Upper lobe of left lung (tissue), 6 donors: ENCODE measurements around the gene RAPGEF5. TPM values are rescaled to one million over a fixed set of nuclear protein-coding genes. Genes with fewer than 3 reads are reported as not detected.
"Not testable (repeated sequence)": the region's sequence is repeated elsewhere in the genome, so short reads cannot be mapped to it uniquely, and the experiment has no call there.

Experiments
- ATAC-seq, 2 donors: fragments of 200-7000 bp; cut with Tn5 transposase; one replicate each; pipeline ENCODE4 v1.9.1; 2022; ENCODE audit warnings: mild to moderate bottlenecking in 2 of 2, moderate library complexity in 2 of 2; ENCODE audit not compliant: low FRiP score in 2 of 2
- DNase-seq, 2 donors: peaks; one replicate each; pipeline ENCODE4 v3.0.0-alpha.2; 2019 to 2020
- H3K27ac ChIP-seq, 4 donors: fragments of 200-600 bp; sonication (generic); one replicate each; pipeline ENCODE4 v1.5.1; 2016 to 2019
- H3K27me3 ChIP-seq, 4 donors: fragments of 200-600 bp; sonication (generic); one replicate each; pipeline ENCODE4 v1.5.1; 2017 to 2019
- H3K36me3 ChIP-seq, 4 donors: fragments of 200-600 bp; sonication (generic); one replicate each; pipeline ENCODE4 v1.5.1; 2016 to 2019
- H3K4me1 ChIP-seq, 4 donors: fragments of 200-600 bp; sonication (generic); one replicate each; pipeline ENCODE4 v1.5.1; 2018 to 2019
- H3K4me3 ChIP-seq, 4 donors: fragments of 200-600 bp; sonication (generic); one replicate each; pipeline ENCODE4 v1.5.1; 2017 to 2019; ENCODE audit warnings: mild to moderate bottlenecking in 2 of 4, moderate library complexity in 1 of 4
- H3K9me3 ChIP-seq, 4 donors: fragments of 200-600 bp; sonication (generic); one replicate each; pipeline ENCODE4 v1.5.1; 2018 to 2019
- EP300 ChIP-seq, 4 donors: sonication (generic); formaldehyde crosslinking; IDR thresholded peaks; one replicate each; pipeline ENCODE4 v1.5.1; 2017; ENCODE audit warnings: antibody characterized with exemption in 4 of 4, control low read depth in 2 of 4
- POLR2A ChIP-seq, 4 donors: fragments of 450-650 bp; IDR thresholded peaks; one replicate each; pipeline ENCODE4 v1.5.1; 2016 to 2017; ENCODE audit warnings: antibody characterized with exemption in 4 of 4, mild to moderate bottlenecking in 2 of 4
- POLR2AphosphoS5 ChIP-seq, 2 donors: sonication (generic); formaldehyde crosslinking; IDR thresholded peaks; one replicate each; pipeline ENCODE4 v1.5.1; 2017; ENCODE audit warnings: antibody characterized with exemption in 2 of 2
- WGBS, 2 donors: methylation state at CpG; one replicate each; pipeline ENCODE4 v1.1.5; 2017 to 2018; 5-methylcytosine and 5-hydroxymethylcytosine counted together
- total RNA-seq, 6 donors: library from RNA; depleted of rRNA in 4 of 6; stranded (reverse); fragments of >200 nt in 4 of 6; gene quantifications; one replicate each; pipeline versions ENCODE4 v1.1.0 to v1.2.1, GENCODE V29; 2016 to 2021
- TF ChIP-seq, protein P1 (sequence below), 6 experiments: fragments of 450-650 bp in 4 of 6; fragments of 200-600 bp in 2 of 6; sonication (generic) in 2 of 6; IDR thresholded peaks; one replicate each; pipeline ENCODE4 v1.5.1; 2016 to 2019; ENCODE audit warnings: antibody characterized with exemption in 6 of 6
- donor health status: DM: no; HTN: no; CAD: no; lungs with moderate emphysema.
- donor health status: DM: no; HTN: yes; CAD: no; lungs with severe emphysema.

Gene RAPGEF5
- total RNA-seq, 6 donors from 2014 or later, result 68.1 to 206 (median 101) TPM

- no peaks in the 10 kb centered on the region for H3K9me3 ChIP-seq
- peak overlapping the region in 2 of 4 donors; percentile 32 to 44 for H3K27ac ChIP-seq
- no peak overlapping the region for H3K4me3 ChIP-seq
- 70 to 84% methylated on average over 9 to 11 of the region's 11 CpGs for WGBS, 2 donors
- DNase-seq (no peak), ATAC-seq (peak; percentile 20 to 39)
- TF ChIP-seq, protein P1, sequence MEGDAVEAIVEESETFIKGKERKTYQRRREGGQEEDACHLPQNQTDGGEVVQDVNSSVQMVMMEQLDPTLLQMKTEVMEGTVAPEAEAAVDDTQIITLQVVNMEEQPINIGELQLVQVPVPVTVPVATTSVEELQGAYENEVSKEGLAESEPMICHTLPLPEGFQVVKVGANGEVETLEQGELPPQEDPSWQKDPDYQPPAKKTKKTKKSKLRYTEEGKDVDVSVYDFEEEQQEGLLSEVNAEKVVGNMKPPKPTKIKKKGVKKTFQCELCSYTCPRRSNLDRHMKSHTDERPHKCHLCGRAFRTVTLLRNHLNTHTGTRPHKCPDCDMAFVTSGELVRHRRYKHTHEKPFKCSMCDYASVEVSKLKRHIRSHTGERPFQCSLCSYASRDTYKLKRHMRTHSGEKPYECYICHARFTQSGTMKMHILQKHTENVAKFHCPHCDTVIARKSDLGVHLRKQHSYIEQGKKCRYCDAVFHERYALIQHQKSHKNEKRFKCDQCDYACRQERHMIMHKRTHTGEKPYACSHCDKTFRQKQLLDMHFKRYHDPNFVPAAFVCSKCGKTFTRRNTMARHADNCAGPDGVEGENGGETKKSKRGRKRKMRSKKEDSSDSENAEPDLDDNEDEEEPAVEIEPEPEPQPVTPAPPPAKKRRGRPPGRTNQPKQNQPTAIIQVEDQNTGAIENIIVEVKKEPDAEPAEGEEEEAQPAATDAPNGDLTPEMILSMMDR (IDR thresholded peaks at IDR 0.05), result peak in 1 of 6 experiments; percentile 13
- no peak for TF ChIP-seq POLR2A (IDR thresholded peaks at IDR 0.05)
- H3K36me3 ChIP-seq, result no peaks in the 10 kb centered on the region
- H3K4me1 ChIP-seq, result no peaks in the 10 kb centered on the region
- no peaks in the 10 kb centered on the region for H3K27me3 ChIP-seq
These were observed 262.3 kb downstream of the RAPGEF5 start for GRCh38 chr7:22094413-22095342.

DNA sequence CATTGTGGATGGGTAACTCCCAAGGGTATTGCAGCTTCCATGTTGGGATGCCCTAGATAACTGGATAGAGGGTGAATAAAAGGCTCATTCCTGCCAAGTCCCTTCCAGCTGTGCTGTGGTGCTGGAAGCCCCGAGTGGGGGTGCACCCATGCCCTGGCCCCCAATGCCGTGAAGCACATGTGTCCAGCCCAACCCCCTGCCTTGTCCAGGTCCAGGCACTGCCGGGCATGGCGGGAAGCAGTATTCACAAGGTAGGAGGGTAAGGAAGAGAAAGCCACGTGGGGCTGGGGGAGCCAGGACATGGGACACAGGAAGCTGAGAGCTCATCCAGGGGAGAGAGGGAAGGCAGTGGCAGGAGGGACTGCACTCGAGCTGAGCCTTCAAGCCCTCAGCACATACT, 263.0 kb downstream of the RAPGEF5 start:
- no peak for ATAC-seq
- 69 to 84% methylated on average over 5 to 6 of the region's 6 CpGs for WGBS, 2 donors
- TF ChIP-seq, protein P1 (IDR thresholded peaks at IDR 0.05), result no peak
- no peak for TF ChIP-seq POLR2A (IDR thresholded peaks at IDR 0.05)
- no peak for TF ChIP-seq EP300 (IDR thresholded peaks at IDR 0.05)
- no peak for TF ChIP-seq POLR2AphosphoS5 (IDR thresholded peaks at IDR 0.05)

GRCh38 chr7:22093001-22093400, 264.0 kb downstream of the RAPGEF5 start:
- WGBS, 2 donors, result 44 to 58% methylated on average over 2 of the region's 2 CpGs
- no peak for ATAC-seq
- Histone ChIP-seq H3K36me3 (no peaks in the 10 kb centered on the region), H3K4me3 (no peak overlapping the region), H3K27ac (no peak overlapping the region), H3K4me1 (peaks cover 0 to 7% (median 0%) of the 10 kb centered on the region in 4 donors), H3K9me3 (no peaks in the 10 kb centered on the region), H3K27me3 (no peaks in the 10 kb centered on the region)
- TF ChIP-seq, protein P1 (IDR thresholded peaks at IDR 0.05), result no peak
- TF ChIP-seq POLR2AphosphoS5 (IDR thresholded peaks at IDR 0.05) (no peak), EP300 (IDR thresholded peaks at IDR 0.05) (no peak)
- DNase-seq, result no peak

More for the DNA sequence above, 263.0 kb downstream of the RAPGEF5 start:
- Histone ChIP-seq H3K9me3 (no peaks in the 10 kb centered on the region), H3K27me3 (no peaks in the 10 kb centered on the region), H3K4me3 (no peak overlapping the region), H3K27ac (peak overlapping the region in 3 of 4 donors; percentile 32 to 53 (median 44)), H3K36me3 (no peaks in the 10 kb centered on the region), H3K4me1 (no peaks in the 10 kb centered on the region)
- peak in 1 of 2 donors; percentile 42 for DNase-seq

DNA sequence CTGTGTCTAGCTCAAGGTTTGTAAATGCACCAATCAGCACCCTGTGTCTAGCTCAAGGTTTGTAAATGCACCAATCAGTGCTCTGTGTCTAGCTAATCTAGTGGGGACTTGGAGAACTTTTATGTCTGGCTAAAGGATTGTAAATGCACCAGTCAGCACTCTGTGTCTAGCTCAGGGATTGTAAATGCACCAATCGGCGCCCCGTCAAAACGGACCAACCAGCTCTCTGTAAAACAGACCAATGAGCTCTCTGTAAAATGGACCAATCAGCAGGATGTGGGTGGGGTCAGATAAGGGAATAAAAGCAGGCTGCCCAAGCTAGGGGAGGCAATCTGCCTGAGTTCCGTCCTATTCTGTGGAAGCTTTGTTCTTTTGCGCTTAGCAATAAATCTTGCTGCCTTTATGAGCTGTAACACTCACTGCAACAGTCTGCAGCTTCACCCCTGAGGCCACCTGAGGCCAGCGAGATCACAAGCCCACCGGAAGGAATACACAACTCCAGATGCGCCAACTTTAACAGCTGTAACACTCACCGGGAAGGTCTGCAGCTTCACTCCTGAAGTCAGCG, 265.9 kb downstream of the RAPGEF5 start:
- not testable (repeated sequence) for ATAC-seq, H3K9me3 ChIP-seq, H3K4me1 ChIP-seq, H3K4me3 ChIP-seq, H3K27ac ChIP-seq, H3K36me3 ChIP-seq, DNase-seq, H3K27me3 ChIP-seq
- WGBS, 2 donors, result 93 to 99% methylated on average over 10 to 11 of the region's 11 CpGs

- peak in 1 of 2 donors; percentile 65 for DNase-seq
- peaks cover 0 to 7% (median 0%) of the 10 kb centered on the region in 4 donors for H3K4me1 ChIP-seq
- no peak for TF ChIP-seq EP300 (IDR thresholded peaks at IDR 0.05)
- no peak for TF ChIP-seq POLR2AphosphoS5 (IDR thresholded peaks at IDR 0.05)
- TF ChIP-seq, protein P1 (IDR thresholded peaks at IDR 0.05), result no peak
- no peak for TF ChIP-seq POLR2A (IDR thresholded peaks at IDR 0.05)
- H3K36me3 ChIP-seq, result no peaks in the 10 kb centered on the region
- no peak overlapping the region for H3K4me3 ChIP-seq
- H3K9me3 ChIP-seq, result no peaks in the 10 kb centered on the region
- WGBS, 2 donors, result 93 to 100% methylated on average over 5 to 20 of the region's 24 CpGs
- no peak overlapping the region for H3K27ac ChIP-seq
- no peaks in the 10 kb centered on the region for H3K27me3 ChIP-seq
- no peak for ATAC-seq
These were observed 266.4 kb downstream of the RAPGEF5 start for GRCh38 chr7:22090512-22090911.
